Mesendoderm (in vitro differentiated cells): ENCODE data around the gene MSRB3.
"Not testable (repeated sequence)": the region's sequence is repeated elsewhere in the genome, so short reads cannot be mapped to it uniquely, and the experiment has no call there.

Experiments used
- DNase-seq: peaks from one replicate; pipeline ENCODE4 v3.0.0; 2013
- H2AK5ac ChIP-seq: 2 replicates; pipeline ENCODE4 v1.6.1; 2013; ENCODE audit warnings: low read length, inconsistent platforms
- H2BK120ac ChIP-seq: 2 replicates; pipeline ENCODE4 v1.6.1; 2013; ENCODE audit warnings: low read depth, mild to moderate bottlenecking, low read length, moderate library complexity, mixed read lengths
- H2BK15ac ChIP-seq: replicated peaks from 2 replicates; pipeline ENCODE4 v1.6.1; 2013; ENCODE audit warnings: low read depth, mild to moderate bottlenecking, moderate library complexity
- H2BK5ac ChIP-seq: 2 replicates; pipeline ENCODE4 v1.6.1; 2013; ENCODE audit warnings: low read length, inconsistent platforms
- H3K18ac ChIP-seq: 2 replicates; pipeline ENCODE4 v1.6.1; 2013; ENCODE audit warnings: mild to moderate bottlenecking, low read length, mixed read lengths
- H3K23ac ChIP-seq: one replicate; pipeline ENCODE4 v1.6.1; 2013; ENCODE audit warnings: low read length
- H3K27ac ChIP-seq: 2 replicates; pipeline ENCODE4 v1.5.1; 2013; ENCODE audit warnings: low read depth, mild to moderate bottlenecking, inconsistent platforms, low read length, moderate library complexity
- H3K27me3 ChIP-seq: 2 replicates; pipeline ENCODE4 v1.6.1; 2013; ENCODE audit warnings: low read length, control low read depth, mild to moderate bottlenecking, inconsistent platforms; ENCODE audit not compliant: insufficient read depth, poor library complexity
- H3K36me3 ChIP-seq: 2 replicates; pipeline ENCODE4 v1.6.1; 2013; ENCODE audit warnings: low read length, inconsistent platforms; ENCODE audit not compliant: control insufficient read depth, insufficient read depth
- H3K4ac ChIP-seq: one replicate; pipeline ENCODE4 v1.6.1; 2013; ENCODE audit warnings: low read depth, mild to moderate bottlenecking, low read length, moderate library complexity
- H3K4me1 ChIP-seq: 2 replicates; pipeline ENCODE4 v1.6.1; 2013; ENCODE audit warnings: low read depth, low read length, inconsistent platforms; ENCODE audit not compliant: control insufficient read depth
- H3K4me2 ChIP-seq: 2 replicates; pipeline ENCODE4 v1.6.1; 2013; ENCODE audit warnings: low read length
- H3K4me3 ChIP-seq: 2 replicates; pipeline ENCODE4 v1.5.1; 2013; ENCODE audit warnings: mild to moderate bottlenecking, low read length
- H3K56ac ChIP-seq: one replicate; pipeline ENCODE4 v1.6.1; 2013; ENCODE audit warnings: low read length
- H3K79me1 ChIP-seq: 2 replicates; pipeline ENCODE4 v1.6.1; 2013; ENCODE audit warnings: low read length, inconsistent platforms
- H3K79me2 ChIP-seq: 2 replicates; pipeline ENCODE4 v1.6.1; 2013; ENCODE audit warnings: mild to moderate bottlenecking, low read length; ENCODE audit not compliant: control insufficient read depth, insufficient read depth
- H3K9ac ChIP-seq: 2 replicates; pipeline ENCODE4 v1.6.1; 2013; ENCODE audit warnings: low read length, inconsistent platforms
- H4K5ac ChIP-seq: one replicate; pipeline ENCODE4 v1.6.1; 2013; ENCODE audit warnings: low read length
- H4K8ac ChIP-seq: one replicate; pipeline ENCODE4 v1.6.1; 2013; ENCODE audit warnings: low read depth, mild to moderate bottlenecking, control low read depth, low read length, moderate library complexity
- WGBS: extraction: QIAGEN DNeasy Blood & Tissue Kit; methylation state at CpG from one replicate; pipeline ENCODE4 v1.1.7; 2013; ENCODE audit warnings: low lambda C conversion rate, missing lambda C conversion rate; ENCODE audit not compliant: insufficient coverage; ENCODE audit errors: extremely low coverage; 5-methylcytosine and 5-hydroxymethylcytosine counted together

MSRB3 gene

GRCh38 chr12:65470256-65470655 is 191.8 kb downstream of the MSRB3 start:
- Histone ChIP-seq H3K9ac (no peak overlapping the region), H3K27me3 (no peaks in the 10 kb centered on the region), H3K4me1 (no peaks in the 10 kb centered on the region), H3K4ac (no peak overlapping the region), H3K36me3 (no peaks in the 10 kb centered on the region), H3K4me3 (no peak overlapping the region), H3K79me1 (no peaks in the 10 kb centered on the region), H4K8ac (no peak overlapping the region), H3K18ac (no peak overlapping the region), H4K5ac (no peak overlapping the region), H2BK15ac (no peak overlapping the region), H3K4me2 (no peak overlapping the region), H3K56ac (no peak overlapping the region), H3K23ac (no peak overlapping the region), H2BK5ac (no peak overlapping the region), H3K79me2 (no peaks in the 10 kb centered on the region), H2AK5ac (no peak overlapping the region), H2BK120ac (no peak overlapping the region), H3K27ac (no peak overlapping the region)
- WGBS, result no CpG with 5 or more reads among the region's 6 CpGs
- DNase-seq, result no peak

GRCh38 chr12:65472079-65472478 is 193.6 kb downstream of the MSRB3 start:
- H4K5ac ChIP-seq, result no peak overlapping the region
- H3K79me1 ChIP-seq, result no peaks in the 10 kb centered on the region
- H3K4ac ChIP-seq, result no peak overlapping the region
- H3K79me2 ChIP-seq, result no peaks in the 10 kb centered on the region
- no peak for DNase-seq
- no peak overlapping the region for H3K27ac ChIP-seq
- no peak overlapping the region for H3K9ac ChIP-seq
- no peak overlapping the region for H3K56ac ChIP-seq
- H3K18ac ChIP-seq, result no peak overlapping the region
- no peak overlapping the region for H3K23ac ChIP-seq
- H3K4me1 ChIP-seq, result no peaks in the 10 kb centered on the region
- H3K36me3 ChIP-seq, result no peaks in the 10 kb centered on the region
- no peaks in the 10 kb centered on the region for H3K27me3 ChIP-seq
- no CpG with 5 or more reads among the region's 2 CpGs for WGBS
- H2BK120ac ChIP-seq, result no peak overlapping the region
- H2AK5ac ChIP-seq, result no peak overlapping the region
- H4K8ac ChIP-seq, result no peak overlapping the region
- H2BK15ac ChIP-seq, result no peak overlapping the region
- no peak overlapping the region for H3K4me3 ChIP-seq
- H3K4me2 ChIP-seq, result no peak overlapping the region
- H2BK5ac ChIP-seq, result no peak overlapping the region

- Histone ChIP-seq H3K4me1 (no peaks in the 10 kb centered on the region), H2BK120ac (no peak overlapping the region), H3K56ac (no peak overlapping the region), H4K8ac (no peak overlapping the region), H3K27me3 (no peaks in the 10 kb centered on the region), H4K5ac (no peak overlapping the region), H3K18ac (no peak overlapping the region), H3K79me1 (no peaks in the 10 kb centered on the region), H3K27ac (no peak overlapping the region), H3K4me3 (no peak overlapping the region), H2AK5ac (no peak overlapping the region), H3K9ac (no peak overlapping the region), H2BK15ac (no peak overlapping the region), H3K79me2 (no peaks in the 10 kb centered on the region), H3K4ac (no peak overlapping the region), H3K36me3 (no peaks in the 10 kb centered on the region), H3K4me2 (no peak overlapping the region), H3K23ac (no peak overlapping the region), H2BK5ac (no peak overlapping the region)
- no peak for DNase-seq
- no CpG with 5 or more reads among the region's 6 CpGs for WGBS
Observed at GRCh38 chr12:65474831-65475230, 196.3 kb downstream of the MSRB3 start.

- no peak overlapping the region for H2BK5ac ChIP-seq
- H3K27me3 ChIP-seq, result no peaks in the 10 kb centered on the region
- H3K9ac ChIP-seq, result no peak overlapping the region
Observed at GRCh38 chr12:65477721-65478120, 199.2 kb downstream of the MSRB3 start.

GRCh38 chr12:65483891-65484516 is 205.5 kb downstream of the MSRB3 start:
- H4K5ac ChIP-seq, H3K4me2 ChIP-seq, H3K56ac ChIP-seq, H3K27ac ChIP-seq, H3K79me2 ChIP-seq, H3K4me3 ChIP-seq, H2BK120ac ChIP-seq, H3K79me1 ChIP-seq, H4K8ac ChIP-seq, H3K18ac ChIP-seq, H3K27me3 ChIP-seq, H3K4ac ChIP-seq, H3K9ac ChIP-seq, H3K4me1 ChIP-seq, H3K36me3 ChIP-seq, H2AK5ac ChIP-seq, H2BK5ac ChIP-seq, H2BK15ac ChIP-seq, DNase-seq, H3K23ac ChIP-seq: not testable (repeated sequence)
- WGBS, result no CpG with 5 or more reads among the region's 3 CpGs

More at GRCh38 chr12:65477721-65478120, 199.2 kb downstream of the MSRB3 start:
- H3K23ac ChIP-seq, result no peak overlapping the region
- DNase-seq, result no peak
- H3K4me2 ChIP-seq, result no peak overlapping the region
- no peak overlapping the region for H3K4me3 ChIP-seq
- no peak overlapping the region for H2AK5ac ChIP-seq
- no peak overlapping the region for H3K4ac ChIP-seq
- H4K5ac ChIP-seq, result no peak overlapping the region
- H3K18ac ChIP-seq, result no peak overlapping the region
- no peak overlapping the region for H2BK15ac ChIP-seq
- H3K79me1 ChIP-seq, result no peaks in the 10 kb centered on the region
- no peak overlapping the region for H4K8ac ChIP-seq
- H3K36me3 ChIP-seq, result no peaks in the 10 kb centered on the region
- H2BK120ac ChIP-seq, result no peak overlapping the region
- H3K4me1 ChIP-seq, result no peaks in the 10 kb centered on the region
- H3K27ac ChIP-seq, result no peak overlapping the region
- no peaks in the 10 kb centered on the region for H3K79me2 ChIP-seq
- H3K56ac ChIP-seq, result no peak overlapping the region

- Histone ChIP-seq H2BK5ac (no peak overlapping the region), H2BK120ac (no peak overlapping the region), H3K79me2 (no peaks in the 10 kb centered on the region), H3K9ac (no peak overlapping the region), H3K79me1 (no peaks in the 10 kb centered on the region), H2AK5ac (no peak overlapping the region), H4K5ac (no peak overlapping the region), H3K18ac (no peak overlapping the region), H3K4me1 (no peaks in the 10 kb centered on the region), H3K27me3 (no peaks in the 10 kb centered on the region), H4K8ac (no peak overlapping the region), H3K56ac (no peak overlapping the region), H3K27ac (no peak overlapping the region), H2BK15ac (no peak overlapping the region), H3K4ac (no peak overlapping the region), H3K36me3 (no peaks in the 10 kb centered on the region), H3K23ac (no peak overlapping the region), H3K4me3 (no peak overlapping the region), H3K4me2 (no peak overlapping the region)
- no peak for DNase-seq
- no CpG with 5 or more reads among the region's 4 CpGs for WGBS
Observed at GRCh38 chr12:65488197-65488596, 209.7 kb downstream of the MSRB3 start.
